ENCODE results near the gene ENPP1.
A peak's percentile ranks its signal among the peaks of the same experiment; 100 is the strongest.

ENPP1 gene

DNA sequence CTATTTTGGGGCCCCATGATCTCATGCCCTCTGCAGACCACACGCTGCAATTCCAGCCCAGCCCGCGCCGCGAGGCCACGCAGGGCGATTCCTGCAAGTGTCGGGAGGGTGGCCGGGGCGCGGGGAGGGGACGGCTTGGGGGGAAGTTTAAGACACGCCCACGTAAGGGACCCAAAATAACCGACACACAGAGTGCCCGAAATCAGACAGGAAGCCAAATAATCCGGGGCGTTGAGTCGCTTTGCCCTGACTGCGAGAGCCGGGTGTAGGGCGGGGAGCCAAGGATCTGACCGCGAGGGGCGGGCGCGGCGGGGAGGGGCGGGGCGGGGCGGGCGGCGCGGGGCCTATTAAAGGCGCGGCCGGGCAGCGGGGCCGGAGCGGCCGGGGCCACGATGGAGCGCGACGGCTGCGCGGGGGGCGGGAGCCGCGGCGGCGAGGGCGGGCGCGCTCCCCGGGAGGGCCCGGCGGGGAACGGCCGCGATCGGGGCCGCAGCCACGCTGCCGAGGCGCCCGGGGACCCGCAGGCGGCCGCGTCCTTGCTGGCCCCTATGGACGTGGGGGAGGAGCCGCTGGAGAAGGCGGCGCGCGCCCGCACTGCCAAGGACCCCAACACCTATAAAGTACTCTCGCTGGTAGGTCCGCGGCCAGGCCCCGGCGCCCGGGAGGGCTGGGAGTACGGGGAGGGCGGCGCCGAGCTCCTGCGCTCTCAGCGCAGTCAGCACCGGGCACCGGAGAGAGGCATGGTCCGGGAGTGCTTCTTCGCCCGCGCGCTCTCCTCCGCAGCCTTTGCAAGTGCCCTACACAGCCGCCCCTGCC is at the start of gene ENPP1:
TSS of gene ENPP1 (plus strand) at position 377 of the 816 bp plus-strand sequence. CDS start at position 393, 16 bp downstream.
- peak; percentile 28 for DNase-seq

DNA sequence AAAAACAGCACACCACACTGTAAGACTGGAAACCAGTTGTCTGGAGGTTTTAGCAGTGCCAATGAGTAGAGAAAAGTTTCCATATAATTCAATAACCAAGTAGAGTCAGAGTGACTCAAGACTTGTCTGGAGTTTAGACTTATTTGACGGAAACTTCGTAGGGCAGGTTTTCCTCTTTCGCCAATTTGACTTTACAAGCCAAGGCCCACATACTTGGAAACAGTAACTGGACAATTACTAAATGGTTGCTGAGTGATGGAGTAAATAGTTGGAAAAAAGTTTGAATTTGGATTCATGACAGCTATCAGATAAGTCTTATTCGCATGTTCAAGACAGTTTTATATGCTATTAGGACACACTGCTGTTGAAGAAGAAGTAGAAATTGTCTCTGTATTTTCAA is 48.9 kb upstream of the ENPP1 start:
- no peak for DNase-seq

GRCh38 chr6:131761060-131761761 is 46.6 kb upstream of the ENPP1 start:
- no peak for DNase-seq

DNA sequence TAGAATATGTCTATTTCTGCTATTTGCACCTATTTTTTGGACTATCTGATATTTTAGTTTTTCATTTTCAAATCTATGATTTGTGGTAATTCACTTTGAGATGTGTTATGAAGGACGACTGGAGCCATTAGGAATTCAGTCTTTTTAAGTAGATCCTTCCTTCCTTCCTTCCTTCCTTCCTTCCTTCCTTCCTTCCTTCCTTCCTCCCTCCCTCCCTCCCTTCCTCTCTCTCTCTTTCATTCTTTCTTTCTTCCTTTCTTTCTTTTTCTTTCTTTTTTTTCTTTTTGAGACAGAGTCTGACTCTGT is 46.1 kb upstream of the ENPP1 start:
- no peak for DNase-seq

DNA sequence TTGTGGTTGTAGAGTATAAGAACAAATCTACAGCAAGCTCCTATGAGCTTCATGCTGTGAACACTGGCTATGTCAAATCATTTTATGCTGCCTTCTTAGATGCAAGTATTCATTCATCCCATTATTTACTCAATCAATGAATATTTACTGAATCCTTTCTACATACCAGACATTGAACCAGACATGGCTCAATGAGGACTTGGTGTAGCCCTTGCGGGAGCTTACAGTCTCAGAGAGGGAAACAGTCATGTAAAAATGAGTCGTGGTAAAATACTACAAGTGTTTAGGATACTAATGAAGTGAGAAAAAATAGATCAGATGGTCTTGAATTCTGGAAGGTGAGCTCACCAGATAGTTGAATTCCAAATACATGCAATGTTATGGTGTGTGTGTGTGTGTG is 44.8 kb upstream of the ENPP1 start:
- DNase-seq = no peak

- DNase-seq = no peak
These were observed 44.1 kb upstream of the ENPP1 start for GRCh38 chr6:131763749-131764148.

DNA sequence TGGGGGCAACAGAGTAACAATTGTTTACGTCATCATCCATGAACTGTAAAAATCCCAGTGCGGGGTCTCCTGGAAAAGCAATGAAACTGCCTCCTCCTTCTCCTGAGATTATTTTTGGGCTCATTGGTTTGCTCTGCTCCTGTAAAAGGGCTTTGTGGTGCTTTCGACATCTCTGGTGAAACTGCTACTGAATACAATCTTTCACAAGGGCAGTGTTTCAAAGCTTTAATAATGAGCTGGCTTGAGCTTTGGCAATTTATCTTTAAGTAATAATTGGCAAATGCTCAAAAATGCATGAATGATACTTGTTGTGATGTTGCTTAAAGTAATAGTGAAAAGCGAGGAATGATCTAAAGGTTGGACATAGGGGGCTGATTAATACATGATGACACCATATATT is 43.5 kb upstream of the ENPP1 start:
- DNase-seq = no peak

DNA sequence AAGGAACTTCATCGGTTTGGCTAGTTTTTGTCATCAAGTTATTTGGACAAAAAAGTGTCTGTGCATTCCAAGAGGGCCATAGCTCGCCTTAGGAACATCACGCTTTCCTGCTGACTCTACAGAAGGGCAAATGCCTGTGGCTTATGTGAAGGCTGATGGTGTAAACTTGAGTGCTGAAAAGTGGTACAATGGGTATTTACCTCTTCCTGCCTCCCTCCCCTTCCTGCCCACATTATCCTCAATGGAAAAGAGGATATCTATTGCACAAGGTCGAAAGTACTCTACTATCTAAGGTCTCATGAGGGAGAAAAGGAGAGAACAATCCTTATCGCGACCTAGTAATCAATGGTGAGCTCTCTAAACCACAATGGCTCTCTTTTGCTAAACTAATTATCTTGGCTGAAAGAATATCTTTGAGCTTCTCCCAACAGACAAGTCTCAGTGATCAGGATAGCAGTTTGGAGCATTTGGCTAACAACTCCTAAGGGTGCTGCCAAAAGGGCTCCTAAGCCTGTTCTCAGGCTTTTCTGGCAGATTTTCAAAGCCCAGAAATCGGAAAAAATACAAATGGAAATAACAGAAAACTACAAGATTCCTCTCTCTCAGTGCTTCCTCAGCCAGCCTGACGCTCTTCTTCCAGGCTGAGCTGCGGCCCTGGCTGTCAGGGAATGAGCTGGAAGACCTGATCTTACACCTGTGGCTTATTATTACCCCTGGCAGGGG is 42.6 kb upstream of the ENPP1 start:
- DNase-seq = no peak

DNA sequence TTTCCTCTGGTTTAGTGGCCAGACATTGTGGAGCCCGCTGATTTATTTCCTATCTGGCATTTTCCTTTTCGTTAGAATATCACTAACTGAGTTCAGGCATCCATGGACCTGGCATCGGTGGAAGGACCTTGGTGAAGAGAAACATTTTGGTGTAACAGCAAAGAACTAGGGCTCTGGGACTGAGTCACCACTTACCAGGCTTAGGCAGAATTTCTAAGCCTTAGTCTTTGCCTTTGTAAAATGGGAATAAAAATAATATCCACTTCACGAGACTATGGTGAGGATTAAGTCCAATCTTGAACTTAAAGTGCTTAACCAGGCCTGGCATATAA is 42.0 kb upstream of the ENPP1 start:
- no peak for DNase-seq

DNA sequence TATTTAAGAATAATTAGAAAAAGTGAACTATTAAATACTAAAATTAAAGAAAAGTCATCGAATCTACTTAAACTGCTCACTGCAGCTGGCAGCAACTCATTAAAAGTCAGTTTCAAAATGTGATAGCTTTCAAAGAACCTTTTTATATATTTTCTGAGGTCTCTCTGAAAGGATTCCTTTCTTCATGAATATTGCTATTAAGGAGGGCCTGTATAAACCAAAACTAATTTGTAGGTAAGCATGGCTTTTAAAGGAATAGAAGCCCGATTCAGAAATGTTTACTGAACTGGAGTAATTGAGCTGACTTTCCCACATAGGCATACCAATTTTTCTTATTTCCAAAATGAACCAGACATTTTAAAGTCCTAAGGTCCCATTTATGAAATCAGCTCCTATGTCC is 41.2 kb upstream of the ENPP1 start:
- DNase-seq = no peak

- no peak for DNase-seq
These were observed 38.9 kb upstream of the ENPP1 start for GRCh38 chr6:131768964-131769363.

- DNase-seq = no peak
These were observed 38.3 kb upstream of the ENPP1 start for GRCh38 chr6:131769385-131770141.

DNA sequence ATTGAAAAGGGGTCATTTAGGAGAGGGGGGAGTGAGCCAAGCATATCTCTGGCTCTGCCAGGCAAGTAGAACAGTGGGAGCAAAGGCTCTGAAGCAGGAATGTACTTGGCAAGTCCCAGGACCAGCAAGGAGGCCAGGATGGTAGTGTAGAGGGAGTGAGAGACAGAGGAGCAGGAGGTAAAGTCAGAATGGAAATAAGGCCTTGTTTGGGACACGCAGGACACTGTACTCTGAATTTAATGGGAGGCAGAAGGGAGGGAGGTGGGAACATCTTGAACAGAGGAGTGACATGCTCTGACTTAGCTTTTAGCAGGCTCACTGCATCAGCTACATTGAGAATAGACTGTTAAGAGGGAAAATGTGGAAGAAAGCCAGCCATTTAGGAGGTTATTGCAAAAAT is 37.0 kb upstream of the ENPP1 start:
- DNase-seq = no peak

DNA sequence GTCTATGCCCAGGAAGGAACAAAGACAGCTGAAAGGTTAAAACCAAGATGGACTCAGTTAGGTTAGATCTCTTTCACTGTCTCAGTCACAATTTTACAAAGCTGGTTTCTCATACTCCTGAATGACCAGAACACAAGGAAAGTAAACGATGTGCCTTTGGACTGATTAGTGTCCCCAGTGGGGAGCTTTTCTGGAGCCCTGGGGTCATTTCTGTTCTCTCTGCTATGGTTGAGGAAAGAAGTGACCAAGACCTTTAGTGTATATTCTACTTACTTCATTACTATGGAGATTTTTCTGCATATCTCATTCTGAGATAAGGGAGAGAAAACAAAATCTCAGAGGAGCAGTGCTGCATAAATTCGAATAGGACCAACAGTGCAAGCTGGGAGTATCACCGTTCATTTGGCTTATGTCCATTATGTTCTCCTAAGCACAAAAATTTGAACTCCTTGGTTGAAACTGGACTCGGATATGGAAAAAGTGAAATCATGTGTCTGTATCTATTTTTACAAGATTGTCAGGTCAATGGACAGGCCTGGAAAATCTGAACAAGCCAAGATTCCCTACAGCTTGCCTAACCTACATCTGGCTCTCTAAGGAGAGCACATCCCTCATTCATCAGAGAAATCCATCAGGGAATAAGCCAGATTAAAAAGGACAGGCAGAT is 34.4 kb upstream of the ENPP1 start:
- no peak for DNase-seq

GRCh38 chr6:131775886-131776285 is 31.9 kb upstream of the ENPP1 start:
- DNase-seq = no peak

DNA sequence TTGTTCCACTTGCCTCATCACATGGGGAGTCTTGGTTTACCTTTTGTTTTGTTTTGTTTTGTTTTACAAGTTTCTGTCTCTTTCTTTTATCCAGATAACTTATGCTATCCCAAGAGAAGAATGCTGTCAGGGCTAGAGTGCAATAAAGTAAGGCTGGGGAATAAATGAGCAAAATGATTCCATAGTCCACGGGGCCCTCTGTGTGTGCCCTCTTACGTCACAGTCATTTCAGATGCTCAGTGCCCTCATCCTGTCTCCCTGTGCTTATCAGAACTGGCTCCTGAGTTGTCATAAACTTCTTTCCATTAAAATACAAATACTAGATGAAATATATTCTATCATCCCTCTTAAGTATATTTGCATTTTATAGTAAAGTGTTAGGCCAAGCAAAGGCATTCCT is 30.8 kb upstream of the ENPP1 start:
- no peak for DNase-seq

- DNase-seq = no peak
These were observed 29.7 kb upstream of the ENPP1 start for GRCh38 chr6:131778169-131778568.

DNA sequence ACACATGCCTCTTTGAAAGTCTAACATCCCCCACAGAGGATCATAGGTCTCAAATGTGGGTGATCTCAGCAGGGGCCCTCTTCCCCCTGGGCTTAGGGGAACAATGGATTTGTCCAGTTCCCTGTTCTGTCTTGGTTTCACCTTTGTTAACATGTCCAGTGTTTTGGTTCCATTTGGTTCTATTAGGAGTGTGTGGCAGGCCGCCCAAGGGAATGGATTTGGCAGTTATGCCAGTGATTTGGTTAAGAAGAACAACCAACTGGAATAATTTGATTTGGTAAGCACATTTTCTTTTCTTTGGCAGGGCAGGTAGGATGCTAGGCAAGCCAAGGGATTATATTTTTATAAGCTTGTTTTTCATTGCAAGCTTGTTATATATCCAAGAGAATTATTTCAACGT is 28.5 kb upstream of the ENPP1 start:
- no peak for DNase-seq

GRCh38 chr6:131780600-131780999 is 27.2 kb upstream of the ENPP1 start:
- no peak for DNase-seq

GRCh38 chr6:131781687-131782086 is 26.1 kb upstream of the ENPP1 start:
- no peak for DNase-seq

DNA sequence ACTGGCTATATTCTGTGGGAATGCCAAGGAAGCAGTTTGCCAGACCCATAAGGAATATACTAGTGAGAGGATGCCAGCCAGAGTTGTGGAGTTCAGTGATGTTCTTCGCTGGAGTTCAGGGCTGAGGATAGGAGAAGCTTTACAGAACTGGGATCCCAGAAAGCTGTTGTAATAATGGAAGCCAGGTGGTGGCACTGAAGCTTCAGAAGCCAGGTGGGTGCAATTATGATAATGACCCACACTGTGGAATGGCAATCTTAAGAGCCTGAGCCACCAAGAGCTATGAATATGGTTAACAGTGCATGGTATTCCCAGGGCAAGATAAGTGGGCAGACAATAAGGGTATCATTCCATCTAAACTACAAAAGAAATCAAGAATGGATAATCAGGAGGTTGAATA is 25.1 kb upstream of the ENPP1 start:
- no peak for DNase-seq

DNA sequence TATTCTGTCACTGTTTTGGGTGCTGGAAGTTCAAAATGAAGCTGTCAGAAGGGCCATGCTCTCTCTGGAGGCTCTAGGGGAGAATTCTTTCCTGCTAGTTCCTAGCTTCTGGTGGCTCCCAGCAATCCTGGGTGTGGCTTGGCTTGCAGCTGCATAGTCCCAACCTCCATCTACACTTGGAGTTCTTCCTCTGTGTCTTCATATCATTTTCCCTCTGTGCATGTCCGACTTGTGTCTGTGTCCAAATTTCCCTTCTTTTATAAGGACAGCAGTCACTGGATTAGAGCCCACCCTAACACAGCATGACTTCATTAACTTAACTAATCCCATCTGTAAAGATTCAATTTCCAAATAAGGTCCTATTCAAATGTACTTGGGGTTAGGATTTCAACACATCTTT is 23.3 kb upstream of the ENPP1 start:
- no peak for DNase-seq

- no peak for DNase-seq
These were observed 20.7 kb upstream of the ENPP1 start for GRCh38 chr6:131787079-131787478.

Data from activated effector memory CD4-positive, alpha-beta T cell treated with Interleukin-2 at 50 U/mL for 16 hours (primary cell).